ENCODE data around the gene SPOCD1. TPM values are rescaled to one million over a fixed set of nuclear protein-coding genes. Genes with fewer than 3 reads are reported as not detected.

SPOCD1 gene
- total RNA-seq, 2 donors from 2014 or later = 2.0 to 3.1 TPM

GRCh38 chr1:31767225-31767624 is 48.6 kb downstream of the SPOCD1 start:
- no peak overlapping the region for H3K9ac ChIP-seq (ENCODE audit: extremely low read depth, low read length, poor library complexity, severe bottlenecking)
- Mint-ChIP-seq H3K27me3 (ENCODE audit: insufficient read depth) (peaks cover 41% of the 10 kb centered on the region), H3K4me3 (no peak overlapping the region), H3K4me1 (peaks cover 58% of the 10 kb centered on the region), H3K9me3 (no peaks in the 10 kb centered on the region), H3K36me3 (ENCODE audit: low read depth) (no peaks in the 10 kb centered on the region), H3K27ac (no peak overlapping the region)
- H3K36me3 ChIP-seq (ENCODE audit: control insufficient read depth, insufficient read depth, low read length) = no peaks in the 10 kb centered on the region
- no peak overlapping the region for H3K4me3 ChIP-seq (ENCODE audit: low read length)
- no peak overlapping the region for H3K27ac ChIP-seq (ENCODE audit: low read depth, low read length)
- TF ChIP-seq, protein P1, sequence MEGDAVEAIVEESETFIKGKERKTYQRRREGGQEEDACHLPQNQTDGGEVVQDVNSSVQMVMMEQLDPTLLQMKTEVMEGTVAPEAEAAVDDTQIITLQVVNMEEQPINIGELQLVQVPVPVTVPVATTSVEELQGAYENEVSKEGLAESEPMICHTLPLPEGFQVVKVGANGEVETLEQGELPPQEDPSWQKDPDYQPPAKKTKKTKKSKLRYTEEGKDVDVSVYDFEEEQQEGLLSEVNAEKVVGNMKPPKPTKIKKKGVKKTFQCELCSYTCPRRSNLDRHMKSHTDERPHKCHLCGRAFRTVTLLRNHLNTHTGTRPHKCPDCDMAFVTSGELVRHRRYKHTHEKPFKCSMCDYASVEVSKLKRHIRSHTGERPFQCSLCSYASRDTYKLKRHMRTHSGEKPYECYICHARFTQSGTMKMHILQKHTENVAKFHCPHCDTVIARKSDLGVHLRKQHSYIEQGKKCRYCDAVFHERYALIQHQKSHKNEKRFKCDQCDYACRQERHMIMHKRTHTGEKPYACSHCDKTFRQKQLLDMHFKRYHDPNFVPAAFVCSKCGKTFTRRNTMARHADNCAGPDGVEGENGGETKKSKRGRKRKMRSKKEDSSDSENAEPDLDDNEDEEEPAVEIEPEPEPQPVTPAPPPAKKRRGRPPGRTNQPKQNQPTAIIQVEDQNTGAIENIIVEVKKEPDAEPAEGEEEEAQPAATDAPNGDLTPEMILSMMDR (conservative IDR thresholded peaks at IDR 0.05) = no peak
- H3K9me3 ChIP-seq (ENCODE audit: control insufficient read depth, low read length) = no peaks in the 10 kb centered on the region
- whole genome bisulfite sequencing, 2 experiments (ENCODE audit: insufficient coverage in 1 of 2, insufficient read length in 1 of 2) = 87 to 100% methylated on average over 2 to 7 of the region's 7 CpGs
- peaks cover 29% of the 10 kb centered on the region for H3K4me1 ChIP-seq (ENCODE audit: control insufficient read depth, insufficient read depth, low read length)
- DNase-seq = no peak
- peaks cover 18% of the 10 kb centered on the region for H3K27me3 ChIP-seq (ENCODE audit: control insufficient read depth, insufficient read depth, low read length, poor library complexity, severe bottlenecking)

GRCh38 chr1:31765516-31765915 is 50.3 kb downstream of the SPOCD1 start:
- Mint-ChIP-seq H3K9me3 (no peaks in the 10 kb centered on the region), H3K27ac (no peak overlapping the region), H3K36me3 (ENCODE audit: low read depth) (no peaks in the 10 kb centered on the region), H3K4me1 (peaks cover 44% of the 10 kb centered on the region), H3K4me3 (no peak overlapping the region), H3K27me3 (ENCODE audit: insufficient read depth) (peaks cover 36% of the 10 kb centered on the region)
- H3K4me1 ChIP-seq (ENCODE audit: control insufficient read depth, insufficient read depth, low read length) = peaks cover 25% of the 10 kb centered on the region
- TF ChIP-seq, protein P1 (conservative IDR thresholded peaks at IDR 0.05) = no peak
- H3K9ac ChIP-seq (ENCODE audit: extremely low read depth, low read length, poor library complexity, severe bottlenecking) = no peak overlapping the region
- H3K9me3 ChIP-seq (ENCODE audit: control insufficient read depth, low read length) = no peaks in the 10 kb centered on the region
- H3K4me3 ChIP-seq (ENCODE audit: low read length) = no peak overlapping the region
- H3K27me3 ChIP-seq (ENCODE audit: control insufficient read depth, insufficient read depth, low read length, poor library complexity, severe bottlenecking) = peaks cover 14% of the 10 kb centered on the region
- H3K27ac ChIP-seq (ENCODE audit: low read depth, low read length) = no peak overlapping the region
- no peak for DNase-seq
- no peaks in the 10 kb centered on the region for H3K36me3 ChIP-seq (ENCODE audit: control insufficient read depth, insufficient read depth, low read length)
- 72 to 87% methylated on average over 4 to 5 of the region's 6 CpGs for WGBS, 2 experiments (ENCODE audit: insufficient coverage in 1 of 2, insufficient read length in 1 of 2)

DNA sequence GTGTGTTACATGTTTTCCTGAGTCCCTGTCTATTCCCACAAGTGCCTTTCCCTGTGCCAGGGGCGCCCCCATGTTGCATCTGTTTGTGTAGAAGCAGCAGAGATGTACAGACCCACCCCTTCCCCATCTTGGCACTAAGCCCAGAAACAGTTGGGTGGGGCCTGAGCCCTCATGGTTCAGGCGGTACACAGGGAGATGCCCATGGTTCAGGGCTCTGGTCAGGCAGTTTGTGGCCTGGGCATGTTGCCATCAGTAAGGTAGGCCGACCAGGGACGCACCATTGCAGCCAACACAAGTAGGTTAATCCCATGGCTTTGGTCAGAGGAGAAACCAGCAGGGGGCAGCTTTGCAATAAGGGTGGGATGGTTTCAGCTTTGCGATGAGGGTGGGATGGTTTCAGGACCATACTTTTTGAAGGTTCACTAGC is 50.8 kb downstream of the SPOCD1 start:
- Mint-ChIP-seq H3K27me3 (ENCODE audit: insufficient read depth) (peaks cover 35% of the 10 kb centered on the region), H3K4me3 (no peak overlapping the region), H3K27ac (no peak overlapping the region), H3K9me3 (no peaks in the 10 kb centered on the region), H3K4me1 (peaks cover 42% of the 10 kb centered on the region), H3K36me3 (ENCODE audit: low read depth) (no peaks in the 10 kb centered on the region)
- H3K36me3 ChIP-seq (ENCODE audit: control insufficient read depth, insufficient read depth, low read length) = no peaks in the 10 kb centered on the region
- H3K9ac ChIP-seq (ENCODE audit: extremely low read depth, low read length, poor library complexity, severe bottlenecking) = no peak overlapping the region
- H3K27ac ChIP-seq (ENCODE audit: low read depth, low read length) = no peak overlapping the region
- H3K27me3 ChIP-seq (ENCODE audit: control insufficient read depth, insufficient read depth, low read length, poor library complexity, severe bottlenecking) = peaks cover 14% of the 10 kb centered on the region
- peaks cover 21% of the 10 kb centered on the region for H3K4me1 ChIP-seq (ENCODE audit: control insufficient read depth, insufficient read depth, low read length)
- H3K9me3 ChIP-seq (ENCODE audit: control insufficient read depth, low read length) = no peaks in the 10 kb centered on the region
- H3K4me3 ChIP-seq (ENCODE audit: low read length) = no peak overlapping the region
- peak; percentile 80 for DNase-seq
- WGBS, 2 experiments (ENCODE audit: insufficient coverage in 1 of 2, insufficient read length in 1 of 2) = 64 to 68% methylated on average over 4 to 5 of the region's 5 CpGs
- TF ChIP-seq, protein P1 (conservative IDR thresholded peaks at IDR 0.05) = peak; percentile 60
